Activated CD8-positive, alpha-beta T cell treated with anti-CD3 and anti-CD28 coated beads for 36 hours (primary cell): ENCODE measurements around the gene EID2. TPM values are rescaled to one million over a fixed set of nuclear protein-coding genes. Genes with fewer than 3 reads are reported as not detected.

Experiments
- ATAC-seq: fragments of 200-7000 bp; cut with Tn5 transposase; one replicate; pipeline ENCODE4 v1.10.0; 2021; ENCODE audit warnings: mild to moderate bottlenecking, moderate library complexity
- CTCF ChIA-PET: fragments of 350-600 bp; sonication (Branson Sonifier 250); formaldehyde crosslinking; loops from one replicate; lab custom pipeline; 2021; ENCODE audit warnings: antibody characterized with exemption; lab: Charles Lee
- POLR2A ChIA-PET: fragments of 350-600 bp; sonication (Branson Sonifier 250); formaldehyde crosslinking; loops from one replicate; lab custom pipeline; 2021; ENCODE audit warnings: antibody characterized with exemption; lab: Charles Lee
- DNase-seq: peaks from one replicate; pipeline ENCODE4 v3.0.0-alpha.2; 2020
- H3K27ac Mint-ChIP-seq: one replicate; pipeline ENCODE4 v1.8.0; 2021; ENCODE audit warnings: mild to moderate bottlenecking, mixed read lengths
- H3K27me3 Mint-ChIP-seq: one replicate; pipeline ENCODE4 v1.8.0; 2021; ENCODE audit warnings: mixed read lengths
- H3K36me3 Mint-ChIP-seq: one replicate; pipeline ENCODE4 v1.8.0; 2021; ENCODE audit warnings: low read depth, mixed read lengths
- H3K4me1 Mint-ChIP-seq: one replicate; pipeline ENCODE4 v1.8.0; 2021; ENCODE audit warnings: low read depth, mixed read lengths
- H3K4me3 Mint-ChIP-seq: one replicate; pipeline ENCODE4 v1.8.0; 2021; ENCODE audit warnings: mild to moderate bottlenecking, moderate library complexity, mixed read lengths
- H3K9me3 Mint-ChIP-seq: one replicate; pipeline ENCODE4 v1.8.0; 2021; ENCODE audit warnings: mixed read lengths
- CTCF ChIP-seq: fragments of 200-600 bp; IDR thresholded peaks from one replicate; pipeline ENCODE4 v1.8.0; 2022; ENCODE audit warnings: antibody characterized with exemption, mild to moderate bottlenecking
- intact Hi-C: fragments of 100-400 bp; cut with micrococcal nuclease; formaldehyde crosslinking; loops from one replicate; pipeline ENCODE4 v1.10.0; 2022
- total RNA-seq, 2 experiments: library from RNA; stranded (reverse); gene quantifications; one replicate each; pipeline ENCODE4 v1.2.3, GENCODE V29; 2021

EID2 gene
- total RNA-seq, 2 experiments from 2014 or later, result 11.1 to 11.7 TPM

GRCh38 chr19:39542206-39542605 lies 2.2 kb upstream of the EID2 start:
- peaks cover 18% of the 10 kb centered on the region for H3K36me3 Mint-ChIP-seq
- H3K27ac Mint-ChIP-seq, result peak overlapping the region; percentile 4
- peaks cover 55% of the 10 kb centered on the region for H3K4me1 Mint-ChIP-seq
- intact Hi-C loops, result no loop called here
- no peaks in the 10 kb centered on the region for H3K27me3 Mint-ChIP-seq
- DNase-seq, result no peak
- no peaks in the 10 kb centered on the region for H3K9me3 Mint-ChIP-seq
- ChIA-PET POLR2A (no interaction called here), CTCF (interaction anchor here (0.6 to 2.2 kb wide), 8 partner anchors 9 to 132 kb away, joined by 3 to 8 read pairs (median 6); no protein-coding TSS in a partner anchor)
- TF ChIP-seq CTCF, result no peak
- ATAC-seq, result no peak
- H3K4me3 Mint-ChIP-seq, result no peak overlapping the region

GRCh38 chr19:39540333-39540673 lies 342 bp upstream of the EID2 start:
- ChIA-PET POLR2A (interaction anchor here (0.6 to 1.7 kb wide), 3 partner anchors 93 to 110 kb away, joined by 3 to 6 read pairs (median 3); partner anchors contain the start of gene RPS16), CTCF (interaction anchor here (0.7 to 1.5 kb wide), 2 partner anchors 101 to 133 kb away, joined by 3 to 7 read pairs; no protein-coding TSS in a partner anchor)
- Mint-ChIP-seq H3K27ac (peak overlapping the region; percentile 98), H3K9me3 (no peaks in the 10 kb centered on the region), H3K4me3 (peak overlapping the region; percentile 88), H3K4me1 (peaks cover 50% of the 10 kb centered on the region), H3K27me3 (no peaks in the 10 kb centered on the region), H3K36me3 (peaks cover 18% of the 10 kb centered on the region)
- peak; percentile 62 for TF ChIP-seq CTCF
- ATAC-seq (no peak), DNase-seq (no peak)
- intact Hi-C loops, result no loop called here

GRCh38 chr19:39539165-39539517 lies 820 bp downstream of the EID2 start:
- DNase-seq, result no peak
- intact Hi-C loops, result loop anchor here (10.0 kb wide), 1 partner anchor 64 kb away; no protein-coding TSS in a partner anchor
- TF ChIP-seq CTCF, result no peak
- Mint-ChIP-seq H3K4me3 (peak overlapping the region; percentile 88), H3K27me3 (no peaks in the 10 kb centered on the region), H3K36me3 (peaks cover 18% of the 10 kb centered on the region), H3K27ac (peak overlapping the region; percentile 91), H3K4me1 (peaks cover 41% of the 10 kb centered on the region), H3K9me3 (no peaks in the 10 kb centered on the region)
- POLR2A ChIA-PET, result interaction anchor here (0.6 to 1.7 kb wide), 13 partner anchors 16 to 495 kb away, joined by 3 to 6 read pairs (median 3); partner anchors contain the start of genes MED29, PAF1, RPS16 and SUPT5H
- no peak for ATAC-seq
- CTCF ChIA-PET, result interaction anchor here (0.8 to 1.4 kb wide), 7 partner anchors 12 to 133 kb away, joined by 3 to 4 read pairs (median 3); no protein-coding TSS in a partner anchor

GRCh38 chr19:39533791-39534190 lies 6.2 kb downstream of the EID2 start:
- TF ChIP-seq CTCF, result no peak
- Mint-ChIP-seq H3K36me3 (peaks cover 10% of the 10 kb centered on the region), H3K27me3 (no peaks in the 10 kb centered on the region), H3K4me3 (no peak overlapping the region), H3K9me3 (no peaks in the 10 kb centered on the region), H3K4me1 (peaks cover 29% of the 10 kb centered on the region), H3K27ac (no peak overlapping the region)
- DNase-seq, result no peak
- POLR2A ChIA-PET, result interaction anchor here (0.6 to 1.4 kb wide), 5 partner anchors 22 to 132 kb away, joined by 4 to 5 read pairs (median 4); partner anchors contain the start of gene RPS16
- intact Hi-C loops, result loop anchor here (5.0 to 10.0 kb wide), 2 partner anchors 59 to 91 kb away; no protein-coding TSS in a partner anchor
- CTCF ChIA-PET, result interaction anchor here (0.8 to 4.5 kb wide), 16 partner anchors 8 to 183 kb away, joined by 3 to 52 read pairs (median 8); partner anchors contain the start of genes DLL3 and RPS16
- ATAC-seq, result no peak

- Mint-ChIP-seq H3K27me3 (no peaks in the 10 kb centered on the region), H3K4me3 (peak overlapping the region; percentile 92), H3K36me3 (peaks cover 8% of the 10 kb centered on the region), H3K27ac (no peak overlapping the region), H3K4me1 (peaks cover 27% of the 10 kb centered on the region), H3K9me3 (no peaks in the 10 kb centered on the region)
- no peak for TF ChIP-seq CTCF
- DNase-seq (no peak), ATAC-seq (peak; percentile 12)
- ChIA-PET POLR2A (interaction anchor here (0.6 to 1.4 kb wide), 7 partner anchors 65 to 131 kb away, joined by 3 to 12 read pairs (median 3); partner anchors contain the start of genes RPS16 and SUPT5H), CTCF (interaction anchor here (0.8 to 4.5 kb wide), 24 partner anchors 9 to 194 kb away, joined by 3 to 52 read pairs (median 6); partner anchors contain the start of genes DLL3, MED29, PAF1 and RPS16)
- intact Hi-C loops, result loop anchor here (5.0 to 10.0 kb wide), 2 partner anchors 58 to 91 kb away; no protein-coding TSS in a partner anchor
Measured at GRCh38 chr19:39533003-39533512, 6.9 kb downstream of the EID2 start.
